Fibroblast of peridontal ligament (primary cell): Measurements from ENCODE around the gene ANKRD11.

ENCODE experiments used
- DNase-seq: peaks from one replicate; pipeline ENCODE4 v3.0.0-alpha.2; 2010; ENCODE audit errors: extremely low read depth

ANKRD11 gene

GRCh38 chr16:89298623-89299225 lies 191.6 kb downstream of the ANKRD11 start:
- no peak for DNase-seq

- no peak for DNase-seq
These were observed 192.3 kb downstream of the ANKRD11 start for GRCh38 chr16:89297910-89298545.

- DNase-seq: no peak
These were observed 193.0 kb downstream of the ANKRD11 start for GRCh38 chr16:89297156-89297874.

- no peak for DNase-seq
These were observed 194.4 kb downstream of the ANKRD11 start for GRCh38 chr16:89295915-89296314.

GRCh38 chr16:89295071-89295900 lies 195.1 kb downstream of the ANKRD11 start:
- DNase-seq: no peak

GRCh38 chr16:89294486-89294885 lies 195.9 kb downstream of the ANKRD11 start:
- DNase-seq: no peak

DNA sequence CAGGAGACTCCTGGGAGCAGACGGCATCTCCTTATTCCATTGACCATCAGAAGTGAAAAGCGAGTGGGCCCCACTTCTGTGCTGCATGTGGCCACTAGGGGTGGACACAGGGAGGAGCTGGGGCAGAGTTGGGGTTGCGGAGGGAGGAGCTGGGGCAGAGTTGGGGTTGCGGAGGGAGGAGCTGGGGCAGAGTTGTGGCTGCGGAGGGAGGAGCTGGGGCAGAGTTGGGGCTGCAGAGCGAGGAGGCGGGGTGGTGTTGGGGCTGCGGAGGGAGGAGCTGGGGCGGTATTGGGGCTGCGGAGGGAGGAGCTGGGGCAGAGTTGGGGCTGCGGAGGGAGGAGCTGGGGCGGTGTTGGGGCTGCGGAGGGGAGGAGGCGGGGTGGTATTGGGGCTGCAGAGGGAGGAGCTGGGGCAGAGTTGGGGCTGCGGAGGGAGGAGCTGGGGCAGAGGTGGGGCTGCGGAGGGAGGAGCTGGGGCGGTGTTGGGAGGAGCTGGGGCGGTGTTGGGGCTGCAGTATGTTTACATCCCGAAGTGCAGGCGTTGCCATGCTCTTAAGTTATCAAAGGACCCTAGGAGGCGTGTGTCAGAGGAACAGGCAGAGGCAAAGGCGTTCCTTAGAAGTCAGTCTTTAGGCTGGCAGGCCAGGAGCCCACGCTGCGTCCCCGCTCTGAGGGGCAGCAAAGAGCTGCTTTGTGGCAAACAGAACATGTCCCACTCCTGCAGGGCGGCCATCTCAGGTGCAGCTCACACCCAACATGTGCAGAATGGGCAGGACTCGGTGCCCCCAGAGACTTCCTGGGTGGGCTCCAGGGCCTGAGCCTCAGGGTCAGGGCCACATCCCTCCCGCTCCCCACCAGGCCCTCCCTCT lies 196.9 kb downstream of the ANKRD11 start:
- DNase-seq: no peak

DNA sequence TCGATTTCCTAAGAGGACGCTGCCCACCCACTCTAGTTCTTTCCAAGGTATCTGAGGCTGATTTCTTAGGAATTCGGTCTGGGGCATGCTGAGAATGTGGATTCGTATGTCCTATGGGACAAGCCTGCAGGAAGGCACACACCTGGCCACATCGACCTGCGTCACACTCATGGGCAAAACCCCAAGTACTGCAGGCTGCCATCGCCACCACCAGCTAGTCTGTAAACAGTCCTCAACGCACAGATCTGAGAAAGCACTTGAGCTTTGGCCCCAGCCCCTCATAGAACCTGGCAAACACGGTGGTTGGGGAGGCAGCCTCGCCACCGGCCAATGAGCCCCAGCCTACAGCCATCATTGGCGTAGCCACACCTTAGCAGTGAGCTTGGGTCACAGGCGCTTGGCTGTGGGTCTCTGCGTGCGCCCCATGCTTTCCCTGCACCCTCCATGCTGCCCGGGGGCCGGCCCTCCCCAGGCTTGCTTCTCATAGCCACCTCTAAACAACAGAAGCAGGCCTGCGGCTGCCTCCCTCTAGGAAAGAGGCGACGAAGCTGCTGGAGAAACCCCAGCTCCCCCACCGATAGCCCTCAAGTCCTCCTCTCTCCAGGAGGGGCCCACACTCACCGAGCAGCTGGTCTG lies 197.8 kb downstream of the ANKRD11 start:
- no peak for DNase-seq

DNA sequence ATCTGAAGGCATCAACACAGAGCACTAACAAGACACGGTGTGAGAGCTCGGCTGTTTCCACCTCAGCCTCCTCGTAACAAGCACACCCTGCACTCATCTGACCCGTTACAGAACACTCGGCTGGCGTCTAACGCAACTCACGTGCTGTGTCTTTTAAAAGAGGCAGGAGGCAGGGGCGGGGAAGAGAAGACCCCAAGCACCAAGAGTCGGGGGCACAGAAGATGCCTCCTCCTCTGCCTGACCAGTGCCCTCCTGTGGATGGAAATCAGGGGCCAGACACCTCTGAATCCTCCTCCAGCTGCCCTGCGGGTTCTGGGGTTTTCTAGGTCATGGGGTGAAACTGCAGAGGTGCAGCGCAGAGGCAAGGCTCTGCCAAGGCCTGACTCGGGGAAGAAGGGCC lies 198.6 kb downstream of the ANKRD11 start:
- no peak for DNase-seq

DNA sequence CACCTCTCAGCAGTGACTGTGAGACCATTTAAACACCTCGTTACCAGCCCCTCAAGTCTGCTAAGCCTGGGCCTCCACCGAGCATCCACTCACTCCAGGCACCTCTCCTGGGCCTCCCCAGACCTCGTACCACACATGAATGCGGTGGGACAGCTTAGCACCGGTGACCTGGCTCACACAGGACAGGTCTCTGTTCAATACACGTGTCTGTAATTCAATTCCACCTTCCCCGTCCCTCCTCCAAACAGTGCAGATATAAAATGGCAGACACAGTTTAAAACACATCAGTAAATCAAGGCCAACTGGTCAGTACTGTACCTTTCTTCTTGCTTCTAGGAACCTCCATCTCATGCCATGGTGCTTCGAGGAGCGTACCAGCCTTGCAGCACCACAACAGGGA lies 199.0 kb downstream of the ANKRD11 start:
- DNase-seq: no peak

DNA sequence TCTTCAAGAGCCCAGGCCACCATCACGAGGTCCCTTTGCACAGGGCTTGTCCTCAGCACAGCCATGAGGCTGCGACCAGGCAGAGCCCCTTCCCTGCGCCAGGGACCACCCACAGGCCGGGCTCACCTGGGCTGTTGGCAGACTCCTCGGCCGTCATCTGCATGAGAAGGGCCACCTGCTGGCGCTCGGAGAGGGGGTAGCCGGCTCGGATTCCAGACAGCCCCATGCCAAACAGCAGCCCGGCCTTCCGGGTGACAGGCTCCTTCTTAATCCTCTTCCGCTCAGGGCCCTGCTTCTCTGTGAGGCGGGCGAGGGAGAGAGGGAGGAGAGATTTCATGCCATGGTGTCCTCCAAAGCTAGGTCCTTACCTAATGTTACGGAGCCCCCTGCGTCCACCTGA lies 199.5 kb downstream of the ANKRD11 start:
- DNase-seq: no peak

DNA sequence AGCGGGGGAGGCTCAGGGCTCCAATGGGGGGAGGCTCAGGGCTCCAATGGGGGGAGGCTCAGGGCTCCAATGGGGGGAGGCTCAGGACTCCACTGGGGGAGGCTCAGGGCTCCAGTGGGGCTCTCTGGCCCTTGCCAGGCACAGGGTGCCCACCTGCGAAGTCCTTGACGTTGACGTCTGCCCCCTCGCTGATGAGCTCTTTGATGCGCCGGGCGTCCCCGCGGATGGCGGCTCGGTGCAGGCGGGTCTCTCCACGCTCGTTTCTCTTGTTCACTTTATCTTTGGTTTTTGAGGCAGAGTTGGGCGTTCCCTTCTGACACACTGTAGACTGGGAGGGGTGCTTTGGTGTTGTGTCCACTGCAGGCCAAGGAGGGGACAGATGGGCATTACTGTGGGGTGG lies 199.9 kb downstream of the ANKRD11 start:
- no peak for DNase-seq

DNA sequence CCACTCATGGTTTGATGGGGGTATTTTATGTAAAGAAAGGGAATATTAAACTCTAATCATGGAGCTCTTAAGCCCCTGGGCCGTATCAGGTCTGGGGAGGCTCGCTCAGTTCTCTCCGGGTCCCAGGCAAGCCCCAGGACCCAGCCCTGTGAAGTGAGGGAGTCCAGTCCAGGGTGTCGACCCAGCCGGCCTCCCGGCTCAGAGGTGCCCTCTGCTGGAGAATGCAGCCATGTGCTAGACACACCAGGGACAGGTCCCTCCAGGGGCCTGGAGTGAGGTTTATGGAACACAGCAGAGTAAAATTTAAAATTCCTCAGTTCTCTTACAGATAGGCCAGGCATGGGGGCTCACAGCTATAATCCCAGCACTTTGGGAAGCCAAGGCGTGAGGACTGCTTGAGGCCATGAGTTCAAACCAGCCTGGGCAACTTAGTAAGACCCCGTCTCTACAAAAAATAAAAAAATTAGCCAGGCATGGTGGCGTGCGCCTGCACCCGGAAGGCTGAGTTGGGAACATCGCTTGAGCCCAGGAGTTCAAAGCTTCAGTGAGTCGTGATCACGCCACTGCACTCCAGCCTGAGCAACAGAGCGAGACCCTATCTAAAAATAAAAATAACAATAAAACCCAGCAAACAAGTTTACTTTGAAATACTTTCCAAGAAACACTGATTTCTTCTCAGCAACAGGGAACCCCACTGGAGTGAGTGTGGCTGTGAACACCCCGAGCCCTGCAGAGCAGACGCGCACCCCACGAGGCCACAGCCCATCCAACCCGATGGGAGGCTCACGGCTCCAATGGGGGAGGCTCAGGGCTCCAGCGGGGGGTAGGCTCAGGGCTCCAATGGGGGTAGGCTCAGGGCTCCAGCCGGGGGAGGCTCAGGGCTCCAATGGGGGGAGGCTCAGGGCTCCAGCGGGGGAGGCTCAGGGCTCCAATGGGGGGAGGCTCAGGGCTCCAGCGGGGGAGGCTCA lies 200.6 kb downstream of the ANKRD11 start:
- peak; percentile 58 for DNase-seq

DNA sequence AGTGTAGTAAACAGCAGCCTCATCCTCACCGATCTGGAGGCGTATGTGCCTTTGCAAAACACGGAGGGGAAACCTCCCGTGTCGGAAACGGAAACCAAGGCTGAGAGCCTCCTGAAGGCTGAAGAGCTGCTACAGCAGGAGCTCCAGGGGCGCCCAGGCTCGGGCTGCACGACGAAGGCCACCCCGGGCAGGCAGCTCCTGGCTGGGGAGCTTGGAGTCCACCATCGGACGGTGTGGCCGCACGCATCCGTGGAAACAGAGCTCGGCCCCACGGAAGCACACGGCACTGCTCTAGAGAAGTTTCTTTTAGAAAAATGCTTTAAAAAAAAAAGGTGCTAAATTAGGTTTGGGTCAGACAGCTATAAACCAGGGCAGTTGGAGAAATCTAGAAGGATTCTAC lies 201.4 kb downstream of the ANKRD11 start:
- no peak for DNase-seq

- DNase-seq: no peak
These were observed 201.8 kb downstream of the ANKRD11 start for GRCh38 chr16:89288577-89288844.

DNA sequence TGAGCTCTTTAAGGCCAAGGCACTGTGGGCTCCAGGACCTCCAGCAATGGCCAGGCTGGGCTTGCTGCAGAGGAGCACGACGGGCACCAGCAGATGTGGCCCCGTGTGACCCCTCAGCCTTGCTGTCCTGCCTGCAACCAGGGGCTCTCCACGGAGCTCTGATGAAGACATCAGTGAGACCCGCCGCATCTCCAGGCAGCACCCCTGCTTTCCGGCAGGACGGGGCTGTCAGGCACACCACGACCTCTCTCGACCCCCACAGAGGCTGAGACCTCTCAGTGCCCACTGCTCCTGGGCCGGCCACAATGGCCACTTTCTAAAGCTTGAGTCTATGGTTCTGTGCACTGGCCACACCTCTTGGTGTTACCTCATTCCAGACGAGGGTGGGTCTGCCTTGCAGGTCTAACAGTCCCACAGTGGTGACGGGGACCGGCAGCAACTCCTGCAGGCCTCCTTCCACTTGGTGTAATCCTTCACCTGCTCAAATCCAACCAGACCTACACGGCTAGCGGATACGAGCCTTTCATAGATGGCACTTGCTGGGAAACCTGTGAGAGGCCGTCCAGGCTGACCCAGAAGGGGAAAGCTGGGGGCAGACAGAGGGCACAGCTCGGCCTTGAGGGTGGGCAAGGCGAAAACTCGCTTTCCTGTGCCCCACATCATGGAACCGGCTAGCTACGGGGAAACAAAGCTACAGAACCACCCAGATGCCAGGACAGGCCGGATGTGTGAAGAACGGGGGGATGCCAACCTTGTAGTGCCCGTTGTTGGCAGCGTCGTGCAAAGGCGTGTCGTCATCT lies 202.4 kb downstream of the ANKRD11 start:
- no peak for DNase-seq

GRCh38 chr16:89286096-89286495 lies 204.3 kb downstream of the ANKRD11 start:
- DNase-seq: no peak

DNA sequence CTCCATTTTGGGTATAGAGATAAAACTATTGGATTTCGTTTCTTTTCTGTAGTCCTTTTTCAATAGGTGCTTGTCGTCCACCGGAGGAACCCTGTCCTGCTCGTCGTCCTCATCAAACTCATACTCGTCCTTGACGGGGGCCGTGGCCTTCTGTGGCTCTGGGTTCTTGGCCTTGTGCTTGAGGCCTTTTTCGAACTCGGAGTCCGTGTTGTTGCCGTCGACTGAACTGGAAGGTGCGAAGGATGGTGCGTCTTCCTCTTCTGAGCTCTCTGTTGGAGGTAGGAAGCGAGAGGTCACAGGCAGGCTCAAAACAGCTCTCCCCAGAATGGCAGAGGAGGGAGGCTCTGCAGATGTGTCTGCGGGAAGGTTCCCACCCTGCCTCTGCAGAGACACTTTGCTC lies 205.0 kb downstream of the ANKRD11 start:
- DNase-seq: no peak

DNA sequence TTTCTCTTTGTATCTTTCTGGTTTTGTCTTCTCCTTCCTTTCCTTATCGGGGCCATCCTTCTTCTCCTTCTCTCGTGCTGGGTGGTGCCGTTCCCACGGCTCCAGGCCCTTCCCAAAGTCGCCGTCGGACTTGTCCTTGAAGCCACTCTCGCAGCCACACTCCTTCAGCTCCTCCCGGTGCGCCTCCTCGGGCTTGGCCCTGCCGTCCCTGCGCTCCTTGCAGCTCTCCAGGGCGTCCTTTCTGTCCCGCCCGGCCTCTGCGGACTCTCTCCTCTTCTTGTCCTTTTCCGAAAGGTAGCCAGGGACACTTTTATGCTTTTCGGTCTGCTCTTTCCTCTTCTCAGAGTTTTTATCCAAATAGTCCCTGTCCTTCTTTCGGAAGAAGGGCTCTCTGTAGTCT lies 206.9 kb downstream of the ANKRD11 start:
- DNase-seq: no peak
